Measurements from ENCODE around the gene ITGB7.

The ITGB7 gene

DNA sequence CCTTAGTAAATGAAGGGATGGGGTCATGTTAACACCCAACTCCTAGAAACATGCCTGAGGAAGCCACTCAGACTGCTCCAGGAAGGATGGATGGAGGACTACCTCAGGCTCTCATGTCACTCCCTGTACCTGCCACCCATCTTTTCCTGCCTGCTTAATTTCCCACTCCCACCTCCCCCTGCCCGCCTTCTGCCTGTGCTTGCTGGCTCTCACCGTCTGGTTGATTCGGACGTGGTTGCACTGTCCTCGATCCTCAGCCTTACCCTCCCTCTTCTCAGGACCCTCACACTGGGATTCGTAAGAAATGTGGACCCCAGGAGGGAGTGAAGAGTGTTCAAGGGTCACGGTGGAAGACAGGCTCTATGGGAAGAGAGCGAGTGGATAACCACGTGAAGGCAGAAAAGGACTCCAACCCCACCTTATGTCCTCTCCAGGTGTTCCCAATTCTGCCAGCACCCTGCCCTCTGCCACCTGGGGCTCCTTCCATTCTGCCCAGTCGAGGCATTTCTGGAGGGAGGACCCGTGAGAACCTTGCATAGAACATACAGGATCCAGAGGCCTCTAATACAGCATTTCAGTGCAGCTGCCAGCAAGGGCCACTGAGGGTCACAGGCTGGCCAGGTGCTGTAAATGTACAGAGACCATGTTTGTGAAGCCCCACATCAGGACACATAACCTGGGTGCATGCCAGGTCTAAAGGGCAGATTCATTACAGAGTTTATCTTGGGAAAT is 12.9 kb downstream of the ITGB7 start:
- no peak for DNase-seq (ENCODE audit: low spot score)
- TF ChIP-seq, protein P1, sequence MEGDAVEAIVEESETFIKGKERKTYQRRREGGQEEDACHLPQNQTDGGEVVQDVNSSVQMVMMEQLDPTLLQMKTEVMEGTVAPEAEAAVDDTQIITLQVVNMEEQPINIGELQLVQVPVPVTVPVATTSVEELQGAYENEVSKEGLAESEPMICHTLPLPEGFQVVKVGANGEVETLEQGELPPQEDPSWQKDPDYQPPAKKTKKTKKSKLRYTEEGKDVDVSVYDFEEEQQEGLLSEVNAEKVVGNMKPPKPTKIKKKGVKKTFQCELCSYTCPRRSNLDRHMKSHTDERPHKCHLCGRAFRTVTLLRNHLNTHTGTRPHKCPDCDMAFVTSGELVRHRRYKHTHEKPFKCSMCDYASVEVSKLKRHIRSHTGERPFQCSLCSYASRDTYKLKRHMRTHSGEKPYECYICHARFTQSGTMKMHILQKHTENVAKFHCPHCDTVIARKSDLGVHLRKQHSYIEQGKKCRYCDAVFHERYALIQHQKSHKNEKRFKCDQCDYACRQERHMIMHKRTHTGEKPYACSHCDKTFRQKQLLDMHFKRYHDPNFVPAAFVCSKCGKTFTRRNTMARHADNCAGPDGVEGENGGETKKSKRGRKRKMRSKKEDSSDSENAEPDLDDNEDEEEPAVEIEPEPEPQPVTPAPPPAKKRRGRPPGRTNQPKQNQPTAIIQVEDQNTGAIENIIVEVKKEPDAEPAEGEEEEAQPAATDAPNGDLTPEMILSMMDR (IDR thresholded peaks at IDR 0.05; ENCODE audit: borderline replicate concordance, control extremely low read depth, extremely low read depth, insufficient read depth, missing control alignments) = no peak
- in situ Hi-C loops (cut with MboI; ENCODE audit: low sequenced_read_pairs, unreplicated experiment) = no loop called here

DNA sequence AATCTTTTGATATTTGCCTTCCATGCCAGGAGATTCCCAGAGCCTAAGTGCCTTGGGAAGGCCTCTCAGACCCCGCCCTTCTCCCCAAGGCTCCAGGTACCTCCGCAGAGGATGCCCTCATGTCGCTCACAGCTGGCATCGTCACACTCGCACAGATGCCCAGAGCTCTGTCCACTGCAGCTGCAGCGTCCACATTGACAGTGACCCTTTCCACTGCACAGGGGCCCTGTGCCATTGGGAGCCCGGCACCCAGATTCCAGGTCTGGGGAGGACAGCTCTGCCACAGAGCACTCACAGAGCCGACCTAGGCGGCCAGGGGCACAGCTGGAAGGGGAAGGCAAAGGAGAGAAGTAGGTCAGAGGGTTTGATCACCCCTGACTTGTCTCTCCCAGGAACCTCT is 14.0 kb downstream of the ITGB7 start:
- TF ChIP-seq, protein P1 (IDR thresholded peaks at IDR 0.05; ENCODE audit: borderline replicate concordance, control extremely low read depth, extremely low read depth, insufficient read depth, missing control alignments) = no peak
- in situ Hi-C loops (cut with MboI; ENCODE audit: low sequenced_read_pairs, unreplicated experiment) = no loop called here

DNA sequence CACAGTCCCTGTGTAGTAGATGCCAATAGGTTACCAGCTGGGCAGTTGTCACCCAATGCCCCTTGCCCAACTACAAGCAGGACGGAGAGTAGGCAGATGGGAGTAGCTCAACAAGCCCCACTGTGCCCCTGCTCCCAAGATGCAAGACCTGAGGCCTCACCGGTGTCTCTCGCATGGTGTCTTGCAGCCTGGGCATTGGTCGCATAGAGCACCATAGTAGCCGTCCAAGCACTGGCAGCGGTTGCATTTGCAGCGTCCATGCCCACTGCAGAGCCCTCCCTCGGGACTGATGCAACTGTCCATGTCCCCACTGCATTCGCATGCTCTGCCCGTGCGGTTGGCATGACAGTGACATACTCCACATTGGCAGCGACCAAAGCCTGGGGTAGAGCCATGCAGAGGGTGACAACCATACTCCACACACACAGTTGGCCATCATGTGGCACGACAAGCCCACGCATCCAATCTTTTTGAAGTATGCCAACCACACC is 14.5 kb downstream of the ITGB7 start:
- TF ChIP-seq, protein P1 (IDR thresholded peaks at IDR 0.05; ENCODE audit: borderline replicate concordance, control extremely low read depth, extremely low read depth, insufficient read depth, missing control alignments) = no peak
- in situ Hi-C loops (cut with MboI; ENCODE audit: low sequenced_read_pairs, unreplicated experiment) = no loop called here
- no peak for DNase-seq (ENCODE audit: low spot score)

More for the DNA sequence above, 14.0 kb downstream of the ITGB7 start:
- no peak for DNase-seq (ENCODE audit: low spot score)

DNA sequence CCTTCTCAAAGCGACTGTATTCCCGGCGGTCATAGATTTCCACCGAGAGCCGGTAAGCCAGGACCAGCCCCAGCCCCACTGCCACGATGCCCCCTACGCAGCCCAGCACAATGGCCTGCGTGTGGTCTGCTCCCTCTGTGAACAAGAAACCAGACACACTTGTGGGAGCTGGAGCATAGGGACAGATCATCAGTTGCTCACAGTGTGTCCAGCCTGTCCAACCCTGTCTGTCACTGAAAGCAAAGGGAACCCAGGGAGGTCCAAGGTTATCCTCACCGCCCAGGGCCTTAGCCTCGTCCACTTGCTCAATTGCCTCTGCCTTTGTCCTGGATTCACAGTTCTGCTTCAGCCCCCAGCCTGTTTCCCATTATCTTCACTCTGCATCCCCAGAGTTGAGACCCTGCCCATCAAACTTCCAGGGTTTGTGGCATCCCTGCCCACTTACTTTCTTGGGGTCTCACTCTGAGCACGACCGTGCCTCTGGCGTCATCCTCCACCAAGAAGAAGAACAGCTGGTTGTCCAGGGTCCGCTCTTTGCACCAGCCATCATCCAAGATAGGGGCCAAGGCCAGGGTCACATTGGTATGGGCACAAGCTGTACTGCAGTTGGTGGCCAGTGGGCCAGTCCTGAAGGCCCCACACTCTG is 15.0 kb downstream of the ITGB7 start:
- TF ChIP-seq, protein P1 (IDR thresholded peaks at IDR 0.05; ENCODE audit: borderline replicate concordance, control extremely low read depth, extremely low read depth, insufficient read depth, missing control alignments) = no peak
- in situ Hi-C loops (cut with MboI; ENCODE audit: low sequenced_read_pairs, unreplicated experiment) = no loop called here
- no peak for DNase-seq (ENCODE audit: low spot score)

DNA sequence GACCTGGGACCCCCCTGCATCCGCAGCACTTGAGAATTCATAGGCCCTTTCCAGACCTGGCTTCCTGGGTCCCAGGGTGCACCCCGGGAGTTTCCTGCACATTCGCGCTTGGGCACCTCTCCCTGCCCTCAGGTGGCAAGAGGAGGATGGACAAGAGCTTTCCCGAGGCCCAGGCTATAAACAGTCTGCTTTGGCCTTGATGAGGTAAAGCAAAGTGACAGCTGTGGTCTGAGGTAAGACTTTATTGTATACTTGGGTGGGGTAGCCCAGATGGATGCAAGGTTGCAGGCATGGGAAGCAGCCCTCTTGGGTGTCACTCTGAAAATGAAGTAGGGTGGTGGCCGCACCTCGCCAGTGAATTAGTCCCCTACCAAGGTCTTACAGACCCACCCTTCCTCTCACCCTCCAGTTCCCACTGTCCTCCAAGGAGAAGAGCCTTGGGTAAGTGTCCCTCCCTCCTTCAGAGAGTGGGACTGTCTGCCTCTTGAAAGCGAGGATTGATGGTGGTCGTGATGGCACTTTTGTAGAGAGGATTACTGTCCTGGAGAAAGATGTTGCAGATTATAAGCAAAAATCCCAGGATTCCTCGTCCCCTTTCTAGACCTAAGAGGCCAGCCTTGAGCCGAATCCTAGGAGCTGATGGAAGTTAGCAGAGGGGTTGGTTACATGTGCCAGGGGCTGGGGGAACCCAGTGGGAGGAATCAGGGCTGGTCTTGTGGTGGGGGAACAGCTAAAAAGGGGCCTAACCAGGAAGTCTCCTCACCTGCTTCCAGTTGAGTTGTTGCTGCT is 15.8 kb downstream of the ITGB7 start:
- in situ Hi-C loops (cut with MboI; ENCODE audit: low sequenced_read_pairs, unreplicated experiment) = no loop called here
- TF ChIP-seq, protein P1 (IDR thresholded peaks at IDR 0.05; ENCODE audit: borderline replicate concordance, control extremely low read depth, extremely low read depth, insufficient read depth, missing control alignments) = no peak
- no peak for DNase-seq (ENCODE audit: low spot score)

DNA sequence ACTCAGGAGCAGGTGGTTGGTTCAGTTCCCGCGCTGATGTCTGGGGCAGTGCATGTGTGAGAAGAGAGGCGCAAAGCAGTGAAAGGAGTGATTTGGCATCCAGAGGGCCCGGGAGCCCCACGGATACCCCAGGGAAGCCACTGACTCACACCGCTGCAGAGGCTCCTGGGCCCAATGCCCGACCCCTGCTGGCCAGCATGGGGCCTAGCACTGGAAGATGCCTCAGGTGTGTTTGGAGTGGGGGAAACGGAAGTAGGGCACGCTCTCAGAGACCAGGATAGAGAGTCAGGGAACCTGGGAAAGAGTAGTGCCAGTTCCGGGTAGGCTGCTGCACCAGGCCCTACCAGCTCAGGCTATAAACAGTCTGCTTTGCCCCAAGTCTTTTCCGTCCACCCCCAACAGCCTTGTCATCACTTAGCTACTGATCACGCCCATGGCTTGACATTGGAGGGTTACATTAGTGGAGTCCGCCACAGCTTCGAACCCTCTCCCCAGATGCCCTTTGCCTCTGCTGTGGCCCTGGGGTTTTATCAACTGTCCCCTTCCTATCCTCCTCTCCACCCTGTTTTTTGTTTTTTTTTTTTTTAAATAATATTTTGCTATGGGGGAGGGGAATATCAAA is 16.8 kb downstream of the ITGB7 start:
- TF ChIP-seq, protein P1 (IDR thresholded peaks at IDR 0.05; ENCODE audit: borderline replicate concordance, control extremely low read depth, extremely low read depth, insufficient read depth, missing control alignments) = peak; percentile 61
- in situ Hi-C loops (cut with MboI; ENCODE audit: low sequenced_read_pairs, unreplicated experiment) = no loop called here
- peak; percentile 68 for DNase-seq (ENCODE audit: low spot score)
